Vagina (tissue), 2 donors: ENCODE data around the gene CRYGS.

Experiments
- POLR2AphosphoS5 ChIP-seq, 2 donors: sonication (generic); formaldehyde crosslinking; IDR thresholded peaks; one replicate each; pipeline ENCODE4 v1.9.0; 2017; ENCODE audit warnings: antibody characterized with exemption in 2 of 2, mild to moderate bottlenecking in 2 of 2, low read depth in 1 of 2; ENCODE audit not compliant: insufficient read depth in 1 of 2
- TF ChIP-seq, protein P1 (sequence below), 3 experiments: fragments of 450-650 bp in 2 of 3; fragments of 200-600 bp in 1 of 3; sonication (generic) in 1 of 3; IDR thresholded peaks; one replicate each; pipeline ENCODE4 v1.5.1; 2017 to 2019; ENCODE audit warnings: antibody characterized with exemption in 3 of 3, mild to moderate bottlenecking in 2 of 3, moderate library complexity in 2 of 3

DNA sequence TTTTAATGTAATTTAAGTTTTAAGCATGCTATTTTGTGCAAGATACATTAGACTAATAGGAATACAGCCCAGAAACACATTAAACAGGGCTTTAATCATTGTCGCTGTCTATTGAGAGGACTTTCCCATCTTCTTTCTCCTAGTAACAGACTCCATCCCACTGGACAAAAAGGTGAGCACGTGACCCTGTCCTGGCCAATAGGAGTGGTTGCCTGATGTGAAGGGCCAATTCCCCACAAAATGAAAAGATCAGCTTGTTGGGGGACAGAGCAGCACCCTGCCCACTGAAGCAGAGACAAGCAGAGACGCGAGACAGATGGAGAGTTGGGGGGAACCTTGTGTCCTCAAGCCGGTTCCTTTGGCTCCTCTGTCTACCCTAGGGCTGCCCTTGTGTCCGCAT lies 21.2 kb downstream of the CRYGS start:
- TF ChIP-seq, protein P1, sequence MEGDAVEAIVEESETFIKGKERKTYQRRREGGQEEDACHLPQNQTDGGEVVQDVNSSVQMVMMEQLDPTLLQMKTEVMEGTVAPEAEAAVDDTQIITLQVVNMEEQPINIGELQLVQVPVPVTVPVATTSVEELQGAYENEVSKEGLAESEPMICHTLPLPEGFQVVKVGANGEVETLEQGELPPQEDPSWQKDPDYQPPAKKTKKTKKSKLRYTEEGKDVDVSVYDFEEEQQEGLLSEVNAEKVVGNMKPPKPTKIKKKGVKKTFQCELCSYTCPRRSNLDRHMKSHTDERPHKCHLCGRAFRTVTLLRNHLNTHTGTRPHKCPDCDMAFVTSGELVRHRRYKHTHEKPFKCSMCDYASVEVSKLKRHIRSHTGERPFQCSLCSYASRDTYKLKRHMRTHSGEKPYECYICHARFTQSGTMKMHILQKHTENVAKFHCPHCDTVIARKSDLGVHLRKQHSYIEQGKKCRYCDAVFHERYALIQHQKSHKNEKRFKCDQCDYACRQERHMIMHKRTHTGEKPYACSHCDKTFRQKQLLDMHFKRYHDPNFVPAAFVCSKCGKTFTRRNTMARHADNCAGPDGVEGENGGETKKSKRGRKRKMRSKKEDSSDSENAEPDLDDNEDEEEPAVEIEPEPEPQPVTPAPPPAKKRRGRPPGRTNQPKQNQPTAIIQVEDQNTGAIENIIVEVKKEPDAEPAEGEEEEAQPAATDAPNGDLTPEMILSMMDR (IDR thresholded peaks at IDR 0.05): no peak
- TF ChIP-seq POLR2AphosphoS5 (IDR thresholded peaks at IDR 0.05; ENCODE audit: insufficient read depth in 1 of 2, low read depth in 1 of 2): no peak
